HL-60/S4 (cell line): ENCODE measurements around the gene TUT1.
"Not testable (repeated sequence)": the region's sequence is repeated elsewhere in the genome, so short reads cannot be mapped to it uniquely, and the experiment has no call there.

Experiments
- in situ Hi-C: fragments of 300-500 bp; cut with MboI; formaldehyde crosslinking; loops from 2 replicates; pipeline ENCODE4 v1.14.3; 2022; ENCODE audit warnings: low sequenced_read_pairs

TUT1 gene

GRCh38 chr11:62591448-62592145, at the start of gene TUT1:
Gene TUT1 (minus strand): TSS chr11:62591523. CDS start chr11:62591485, 38 bp downstream.
- in situ Hi-C loops = loop anchor here (10.0 kb wide), 1 partner anchor 103 kb away; no protein-coding TSS in a partner anchor

GRCh38 chr11:62632492-62632891, 41.2 kb upstream of the TUT1 start:
- in situ Hi-C loops = no loop called here

- in situ Hi-C loops = no loop called here
Observed at GRCh38 chr11:62627713-62628112, 36.4 kb upstream of the TUT1 start.

- in situ Hi-C loops = no loop called here
Observed at GRCh38 chr11:62622476-62623089, 31.3 kb upstream of the TUT1 start.

- in situ Hi-C loops = no loop called here
Observed at GRCh38 chr11:62621567-62622470, 30.5 kb upstream of the TUT1 start, which contains the start of gene B3GAT3. Gene B3GAT3 (minus strand): TSS chr11:62621986. CDS start chr11:62621947, 39 bp downstream.

GRCh38 chr11:62621027-62621566, 29.8 kb upstream of the TUT1 start:
- in situ Hi-C loops = no loop called here

GRCh38 chr11:62616957-62617356, 25.6 kb upstream of the TUT1 start:
- in situ Hi-C loops = not testable (repeated sequence)

- in situ Hi-C loops = no loop called here
Observed at GRCh38 chr11:62615521-62615920, 24.2 kb upstream of the TUT1 start.

- in situ Hi-C loops = no loop called here
Observed at GRCh38 chr11:62614275-62614674, 23.0 kb upstream of the TUT1 start.

- in situ Hi-C loops = no loop called here
Observed at GRCh38 chr11:62613291-62613778, 22.0 kb upstream of the TUT1 start.

GRCh38 chr11:62612366-62613290, 21.3 kb upstream of the TUT1 start, which contains the start of the genes EML3 and ROM1:
Gene EML3 (minus strand): TSS chr11:62612775. CDS start chr11:62612457, 318 bp downstream.
Gene ROM1 (plus strand): TSS chr11:62613257. CDS start chr11:62613282, 25 bp downstream.
- in situ Hi-C loops = no loop called here

GRCh38 chr11:62611705-62612365, 20.5 kb upstream of the TUT1 start:
- in situ Hi-C loops = no loop called here

GRCh38 chr11:62610814-62611704, 19.7 kb upstream of the TUT1 start:
- in situ Hi-C loops = no loop called here

GRCh38 chr11:62610403-62610802, 19.1 kb upstream of the TUT1 start:
- in situ Hi-C loops = no loop called here

GRCh38 chr11:62608776-62609175, 17.5 kb upstream of the TUT1 start:
- in situ Hi-C loops = no loop called here

- in situ Hi-C loops = no loop called here
Observed at GRCh38 chr11:62607714-62608113, 16.4 kb upstream of the TUT1 start.

GRCh38 chr11:62605902-62606301, 14.6 kb upstream of the TUT1 start:
- in situ Hi-C loops = no loop called here

GRCh38 chr11:62605467-62605866, 14.1 kb upstream of the TUT1 start:
- in situ Hi-C loops = no loop called here
